Immature natural killer cell (primary cell): ENCODE data around the gene CFAP65. TPM values are rescaled to one million over a fixed set of nuclear protein-coding genes. Genes with fewer than 3 reads are reported as not detected.

Source experiments
- polyA plus RNA-seq, 3 donors: library from polyadenylated mRNA; unstranded; fragments of 300-500 nt; fragmentation: Illumina TruSeq; gene quantifications; one replicate each; pipeline ENCODE4 v1.2.3, GENCODE V29; 2021

Gene CFAP65
- polyA plus RNA-seq, 3 donors from 2014 or later = not detected

Other genes with a start within 250 kb of the CFAP65 start
- gene PRKAG3, start 209.7 kb downstream of the CFAP65 start, polyA plus RNA-seq = not detected
- under 1 TPM in 1 of 3 donors, not detected in 2; 0.22 TPM for gene WNT6, start 181.7 kb downstream of the CFAP65 start, polyA plus RNA-seq
- under 1 TPM in 1 of 3 donors, not detected in 2; 0.19 TPM for gene WNT10A, start 160.7 kb downstream of the CFAP65 start, polyA plus RNA-seq
- not detected for gene CDK5R2, start 81.8 kb downstream of the CFAP65 start, polyA plus RNA-seq
- not detected for gene FEV, start 56.3 kb downstream of the CFAP65 start, polyA plus RNA-seq
- gene CRYBA2, start 48.1 kb downstream of the CFAP65 start, polyA plus RNA-seq = not detected
- gene IHH, start 19.4 kb upstream of the CFAP65 start, polyA plus RNA-seq = not detected
- 10 to 100 TPM; 19.2 to 33.3 (median 21.9) TPM for gene NHEJ1, start 119.3 kb upstream of the CFAP65 start, polyA plus RNA-seq
- gene SLC23A3, start 128.5 kb upstream of the CFAP65 start, polyA plus RNA-seq = under 1 TPM in 1 of 3 donors, not detected in 2; 0.29 TPM
- 100 to 1,000 TPM in 1 of 3 donors, 10 to 100 TPM in 2; 68.2 to 135 (median 92.9) TPM for gene CNPPD1, start 135.4 kb upstream of the CFAP65 start, polyA plus RNA-seq
- gene RETREG2, start 136.8 kb upstream of the CFAP65 start, polyA plus RNA-seq = 10 to 100 TPM; 51.2 to 88.6 (median 58.6) TPM
- 100 to 1,000 TPM in 2 of 3 donors, 10 to 100 TPM in 1; 95.4 to 128 (median 102) TPM for gene ZFAND2B, start 165.3 kb upstream of the CFAP65 start, polyA plus RNA-seq
- 1 to 10 TPM in 2 of 3 donors, under 1 TPM in 1; 0.21 to 3.7 (median 1.2) TPM for gene ABCB6, start 177.4 kb upstream of the CFAP65 start, polyA plus RNA-seq
- gene ATG9A, start 188.1 kb upstream of the CFAP65 start, polyA plus RNA-seq = 10 to 100 TPM in 2 of 3 donors, 1 to 10 TPM in 1; 8.6 to 31.9 (median 14.8) TPM
- 10 to 100 TPM; 11.5 to 28.6 (median 22.4) TPM for gene ANKZF1, start 188.3 kb upstream of the CFAP65 start, polyA plus RNA-seq
- gene GLB1L, start 203.9 kb upstream of the CFAP65 start, polyA plus RNA-seq = 1 to 10 TPM in 1 of 3 donors, under 1 TPM in 1, not detected in 1; 0.44 to 1.0 TPM
- gene STK16, start 204.0 kb upstream of the CFAP65 start, polyA plus RNA-seq = 10 to 100 TPM; 26.8 to 35.3 (median 27.6) TPM
- not detected for gene TUBA4B, start 211.7 kb upstream of the CFAP65 start, polyA plus RNA-seq
- 100 to 1,000 TPM in 2 of 3 donors, 10 to 100 TPM in 1; 88.6 to 137 (median 124) TPM for gene TUBA4A, start 212.4 kb upstream of the CFAP65 start, polyA plus RNA-seq
- gene DNAJB2, start 237.8 kb upstream of the CFAP65 start, polyA plus RNA-seq = 1 to 10 TPM; 2.8 to 3.6 (median 2.9) TPM